Panc1 (cell line): Measurements from ENCODE around the gene SLC6A6.

Experiments used
- POLR2AphosphoS5 ChIP-seq: IDR thresholded peaks from 2 replicates; pipeline ENCODE4 v1.6.1; 2012; ENCODE audit warnings: mild to moderate bottlenecking, low read depth, low read length, moderate library complexity
- REST ChIP-seq, 2 experiments: IDR thresholded peaks; 2 replicates each; pipeline ENCODE4 v1.6.1; 2011 to 2012; ENCODE audit warnings: low read depth in 2 of 2, control low read depth in 1 of 2, low read length in 1 of 2, mild to moderate bottlenecking in 1 of 2, moderate library complexity in 1 of 2; ENCODE audit not compliant: insufficient read depth in 1 of 2
- SIN3A ChIP-seq: IDR thresholded peaks from 2 replicates; pipeline ENCODE4 v1.6.1; 2012; ENCODE audit warnings: low read depth, mild to moderate bottlenecking, low read length, moderate library complexity, borderline replicate concordance; ENCODE audit not compliant: insufficient read depth
- TCF7L2 ChIP-seq: IDR thresholded peaks from 2 replicates; pipeline ENCODE4 v1.6.1; 2011; ENCODE audit warnings: mild to moderate bottlenecking, low read depth, low read length, inconsistent platforms
- TF ChIP-seq, protein P1 (sequence below): fragments of 450-650 bp; IDR thresholded peaks from 2 replicates; pipeline ENCODE4 v1.5.1; 2017; ENCODE audit warnings: mild to moderate bottlenecking

GRCh38 chr3:14445773-14446172, 43.4 kb downstream of the SLC6A6 start:
- TF ChIP-seq, protein P1, sequence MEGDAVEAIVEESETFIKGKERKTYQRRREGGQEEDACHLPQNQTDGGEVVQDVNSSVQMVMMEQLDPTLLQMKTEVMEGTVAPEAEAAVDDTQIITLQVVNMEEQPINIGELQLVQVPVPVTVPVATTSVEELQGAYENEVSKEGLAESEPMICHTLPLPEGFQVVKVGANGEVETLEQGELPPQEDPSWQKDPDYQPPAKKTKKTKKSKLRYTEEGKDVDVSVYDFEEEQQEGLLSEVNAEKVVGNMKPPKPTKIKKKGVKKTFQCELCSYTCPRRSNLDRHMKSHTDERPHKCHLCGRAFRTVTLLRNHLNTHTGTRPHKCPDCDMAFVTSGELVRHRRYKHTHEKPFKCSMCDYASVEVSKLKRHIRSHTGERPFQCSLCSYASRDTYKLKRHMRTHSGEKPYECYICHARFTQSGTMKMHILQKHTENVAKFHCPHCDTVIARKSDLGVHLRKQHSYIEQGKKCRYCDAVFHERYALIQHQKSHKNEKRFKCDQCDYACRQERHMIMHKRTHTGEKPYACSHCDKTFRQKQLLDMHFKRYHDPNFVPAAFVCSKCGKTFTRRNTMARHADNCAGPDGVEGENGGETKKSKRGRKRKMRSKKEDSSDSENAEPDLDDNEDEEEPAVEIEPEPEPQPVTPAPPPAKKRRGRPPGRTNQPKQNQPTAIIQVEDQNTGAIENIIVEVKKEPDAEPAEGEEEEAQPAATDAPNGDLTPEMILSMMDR, result no peak
- TF ChIP-seq POLR2AphosphoS5 (no peak), TCF7L2 (no peak), SIN3A (no peak), REST (IDR thresholded peaks at IDR 0.05; ENCODE audit: insufficient read depth in 1 of 2, low read depth in 2 of 2, low read length in 1 of 2) (no peak)
